ENCODE measurements around the gene TIMD4.

DNA sequence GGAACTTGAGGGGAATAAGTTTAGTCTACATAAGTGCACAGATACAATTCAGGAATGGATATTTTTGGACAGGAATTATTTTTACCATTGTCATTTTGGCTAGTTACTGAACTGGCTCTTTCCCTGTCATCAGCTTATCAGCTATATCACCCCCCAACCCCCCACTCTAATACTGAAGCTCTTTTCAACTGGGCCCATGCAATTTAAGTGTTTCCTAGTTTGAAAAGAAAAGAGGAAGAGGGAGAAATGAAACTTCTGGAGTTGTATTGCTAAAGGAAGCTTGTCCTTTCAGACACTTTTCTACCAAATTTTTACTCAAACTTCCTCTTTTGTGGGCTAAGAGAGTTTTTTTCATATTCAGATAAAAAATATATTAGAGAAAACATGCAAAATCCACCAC lies 18.5 kb upstream of the TIMD4 start:
- TF ChIP-seq POLR2A (conservative IDR thresholded peaks at IDR 0.05) (no peak), SIX5 (IDR thresholded peaks at IDR 0.05; ENCODE audit: borderline replicate concordance in 1 of 2, insufficient read depth in 1 of 2, low read depth in 1 of 2, low read length in 2 of 2) (no peak), TBP (optimal IDR thresholded peaks at IDR 0.05; ENCODE audit: low read depth, low read length) (no peak), MXI1 (IDR thresholded peaks at IDR 0.05; ENCODE audit: low read depth, low read length) (no peak), POU5F1 (IDR thresholded peaks at IDR 0.05; ENCODE audit: borderline replicate concordance, low read depth, low read length, partially characterized antibody) (no peak), L3MBTL2 (IDR thresholded peaks at IDR 0.05) (no peak)
- TF ChIP-seq, protein P1, sequence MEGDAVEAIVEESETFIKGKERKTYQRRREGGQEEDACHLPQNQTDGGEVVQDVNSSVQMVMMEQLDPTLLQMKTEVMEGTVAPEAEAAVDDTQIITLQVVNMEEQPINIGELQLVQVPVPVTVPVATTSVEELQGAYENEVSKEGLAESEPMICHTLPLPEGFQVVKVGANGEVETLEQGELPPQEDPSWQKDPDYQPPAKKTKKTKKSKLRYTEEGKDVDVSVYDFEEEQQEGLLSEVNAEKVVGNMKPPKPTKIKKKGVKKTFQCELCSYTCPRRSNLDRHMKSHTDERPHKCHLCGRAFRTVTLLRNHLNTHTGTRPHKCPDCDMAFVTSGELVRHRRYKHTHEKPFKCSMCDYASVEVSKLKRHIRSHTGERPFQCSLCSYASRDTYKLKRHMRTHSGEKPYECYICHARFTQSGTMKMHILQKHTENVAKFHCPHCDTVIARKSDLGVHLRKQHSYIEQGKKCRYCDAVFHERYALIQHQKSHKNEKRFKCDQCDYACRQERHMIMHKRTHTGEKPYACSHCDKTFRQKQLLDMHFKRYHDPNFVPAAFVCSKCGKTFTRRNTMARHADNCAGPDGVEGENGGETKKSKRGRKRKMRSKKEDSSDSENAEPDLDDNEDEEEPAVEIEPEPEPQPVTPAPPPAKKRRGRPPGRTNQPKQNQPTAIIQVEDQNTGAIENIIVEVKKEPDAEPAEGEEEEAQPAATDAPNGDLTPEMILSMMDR (IDR thresholded peaks at IDR 0.05 in 2 of 3, conservative IDR thresholded peaks at IDR 0.05 in 1 of 3; ENCODE audit: insufficient read depth in 2 of 3, low read depth in 1 of 3, low read length in 3 of 3), result no peak
- TF ChIP-seq, protein P2, sequence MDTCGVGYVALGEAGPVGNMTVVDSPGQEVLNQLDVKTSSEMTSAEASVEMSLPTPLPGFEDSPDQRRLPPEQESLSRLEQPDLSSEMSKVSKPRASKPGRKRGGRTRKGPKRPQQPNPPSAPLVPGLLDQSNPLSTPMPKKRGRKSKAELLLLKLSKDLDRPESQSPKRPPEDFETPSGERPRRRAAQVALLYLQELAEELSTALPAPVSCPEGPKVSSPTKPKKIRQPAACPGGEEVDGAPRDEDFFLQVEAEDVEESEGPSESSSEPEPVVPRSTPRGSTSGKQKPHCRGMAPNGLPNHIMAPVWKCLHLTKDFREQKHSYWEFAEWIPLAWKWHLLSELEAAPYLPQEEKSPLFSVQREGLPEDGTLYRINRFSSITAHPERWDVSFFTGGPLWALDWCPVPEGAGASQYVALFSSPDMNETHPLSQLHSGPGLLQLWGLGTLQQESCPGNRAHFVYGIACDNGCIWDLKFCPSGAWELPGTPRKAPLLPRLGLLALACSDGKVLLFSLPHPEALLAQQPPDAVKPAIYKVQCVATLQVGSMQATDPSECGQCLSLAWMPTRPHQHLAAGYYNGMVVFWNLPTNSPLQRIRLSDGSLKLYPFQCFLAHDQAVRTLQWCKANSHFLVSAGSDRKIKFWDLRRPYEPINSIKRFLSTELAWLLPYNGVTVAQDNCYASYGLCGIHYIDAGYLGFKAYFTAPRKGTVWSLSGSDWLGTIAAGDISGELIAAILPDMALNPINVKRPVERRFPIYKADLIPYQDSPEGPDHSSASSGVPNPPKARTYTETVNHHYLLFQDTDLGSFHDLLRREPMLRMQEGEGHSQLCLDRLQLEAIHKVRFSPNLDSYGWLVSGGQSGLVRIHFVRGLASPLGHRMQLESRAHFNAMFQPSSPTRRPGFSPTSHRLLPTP (IDR thresholded peaks at IDR 0.05; ENCODE audit: borderline replicate concordance, extremely low read depth, insufficient read length), result no peak
